HCT116 (cell line): ENCODE results near the gene CLEC4A. TPM values are rescaled to one million over a fixed set of nuclear protein-coding genes. Genes with fewer than 3 reads are reported as not detected.

ENCODE experiments used
- ATAC-seq: fragments of 200-7000 bp; cut with Tn5 transposase; 2 replicates; pipeline ENCODE4 v1.9.1; 2020; ENCODE audit warnings: mild to moderate bottlenecking, moderate library complexity
- BruUV-seq: library from RNA; stranded (reverse); fragments of 400-500 nt; replicated peaks from 2 replicates; lab custom pipeline; 2021; lab: Mats Ljungman, UMichigan
- CTCF ChIA-PET: fragments of 300-600 bp; sonication (Branson Sonifier 250); formaldehyde crosslinking; loops from one replicate; lab custom pipeline; 2021; ENCODE audit warnings: antibody characterized with exemption; lab: Charles Lee
- POLR2A ChIA-PET: fragments of 300-600, 350-600 bp; sonication (Branson Sonifier 250); formaldehyde crosslinking; loops from one replicate; lab custom pipeline; 2021; ENCODE audit warnings: antibody characterized with exemption; lab: Charles Lee
- RAD21 ChIA-PET, 2 experiments: fragments of 300-600 bp; sonication (Branson Sonifier 250); formaldehyde crosslinking; loops; one replicate each; lab custom pipeline; 2023; ENCODE audit warnings: low total read pairs in 2 of 2; ENCODE audit not compliant: uncharacterized antibody in 2 of 2, unreplicated experiment in 2 of 2, low non-redundant PET in 1 of 2; lab: Charles Lee
- DNase-seq: peaks from one replicate; pipeline ENCODE4 v3.0.0-alpha.2; 2010; ENCODE audit warnings: low read depth, low spot score
- H2AFZ ChIP-seq: fragments of 200-600 bp; shearing (Covaris generic), sonication (generic); 2 replicates; pipeline ENCODE4 v1.6.1; 2017; ENCODE audit warnings: low read depth, mixed run types, mixed read lengths, antibody characterized with exemption, low read length; ENCODE audit not compliant: poor library complexity, severe bottlenecking
- H3K27ac ChIP-seq: 2 replicates; pipeline ENCODE4 v1.5.1; 2012; ENCODE audit warnings: low read depth, low read length
- H3K27me3 ChIP-seq: fragments of 200-600 bp; sonication (generic); 2 replicates; pipeline ENCODE4 v1.6.1; 2016; ENCODE audit warnings: mixed run types, low read length, mixed read lengths; ENCODE audit not compliant: insufficient read depth
- H3K36me3 ChIP-seq, 2 experiments: fragments of 200-500 bp in 1 of 2; fragments of 200-600 bp in 1 of 2; sonication (Bioruptor generic) in 1 of 2; sonication (generic) in 1 of 2; 2 replicates each; pipeline versions ENCODE4 v1.5.1 to v1.6.1; 2014 to 2016; ENCODE audit warnings: low read length in 2 of 2, inconsistent platforms in 1 of 2, mixed read lengths in 1 of 2, mixed run types in 1 of 2; ENCODE audit not compliant: insufficient read depth in 2 of 2, control insufficient read depth in 1 of 2
- H3K4me1 ChIP-seq, 2 experiments: fragments of 200-600 bp in 1 of 2; sonication (generic) in 1 of 2; 2 replicates each; pipeline versions ENCODE4 v1.5.1 to v1.6.1; 2012 to 2017; ENCODE audit warnings: low read length in 2 of 2, inconsistent platforms in 1 of 2, mild to moderate bottlenecking in 1 of 2, mixed read lengths in 1 of 2, mixed run types in 1 of 2, moderate library complexity in 1 of 2; ENCODE audit not compliant: insufficient read depth in 2 of 2, control insufficient read depth in 1 of 2
- H3K4me2 ChIP-seq: fragments of 200-600 bp; sonication (generic); 2 replicates; pipeline ENCODE4 v1.6.1; 2017; ENCODE audit warnings: mixed run types, low read length, mixed read lengths
- H3K4me3 ChIP-seq, 2 experiments: fragments of 200-600 bp in 1 of 2; sonication (generic) in 1 of 2; replicated peaks in 1 of 2; 2 replicates each; pipeline ENCODE4 v1.5.1; 2011 to 2016; ENCODE audit warnings: low read length in 2 of 2, control low read depth in 1 of 2, low read depth in 1 of 2, mild to moderate bottlenecking in 1 of 2, mixed read lengths in 1 of 2, mixed run types in 1 of 2
- H3K79me2 ChIP-seq: fragments of 200-600 bp; sonication (generic); 2 replicates; pipeline ENCODE4 v1.6.1; 2017; ENCODE audit warnings: mild to moderate bottlenecking, mixed run types, low read length, moderate library complexity, mixed read lengths; ENCODE audit not compliant: insufficient read depth
- H3K9ac ChIP-seq: fragments of 200-600 bp; sonication (generic); 2 replicates; pipeline ENCODE4 v1.6.1; 2016; ENCODE audit warnings: low read length, mixed read lengths
- H3K9me2 ChIP-seq: fragments of 200-600 bp; sonication (generic), shearing (Covaris generic); 2 replicates; pipeline ENCODE4 v1.6.1; 2017; ENCODE audit warnings: mixed run types, mild to moderate bottlenecking, moderate library complexity; ENCODE audit not compliant: insufficient read depth
- H3K9me3 ChIP-seq, 2 experiments: fragments of 200-500 bp in 1 of 2; fragments of 200-600 bp in 1 of 2; sonication (Bioruptor generic) in 1 of 2; sonication (generic) in 1 of 2; 2 replicates each; pipeline ENCODE4 v1.6.1; 2014 to 2017; ENCODE audit warnings: low read length in 2 of 2, mixed read lengths in 2 of 2, inconsistent platforms in 1 of 2, low read depth in 1 of 2, mild to moderate bottlenecking in 1 of 2, mixed run types in 1 of 2, moderate library complexity in 1 of 2; ENCODE audit not compliant: control insufficient read depth in 1 of 2, insufficient read depth in 1 of 2
- H4K20me1 ChIP-seq: fragments of 200-600 bp; sonication (generic), shearing (Covaris generic); 2 replicates; pipeline ENCODE4 v1.6.1; 2017; ENCODE audit warnings: mixed run types, mild to moderate bottlenecking, moderate library complexity; ENCODE audit not compliant: insufficient read depth
- ATF3 ChIP-seq: IDR thresholded peaks from 2 replicates; pipeline ENCODE4 v1.6.1; 2012
- CTCF ChIP-seq, 3 experiments: fragments of 200-600 bp in 1 of 3; sonication (generic) in 1 of 3; IDR thresholded peaks in 2 of 3; conservative IDR thresholded peaks in 1 of 3; 2 replicates each; pipeline ENCODE4 v1.5.1; 2012 to 2017; ENCODE audit warnings: low read depth in 2 of 3, low read length in 2 of 3, antibody characterized with exemption in 1 of 3, borderline replicate concordance in 1 of 3, control low read depth in 1 of 3, mild to moderate bottlenecking in 1 of 3, mixed read lengths in 1 of 3, mixed run types in 1 of 3, moderate library complexity in 1 of 3; ENCODE audit not compliant: insufficient read depth in 1 of 3
- ELF1 ChIP-seq: IDR thresholded peaks from 2 replicates; pipeline ENCODE4 v1.6.1; 2012; ENCODE audit warnings: low read depth, borderline replicate concordance
- JUND ChIP-seq: IDR thresholded peaks from 2 replicates; pipeline ENCODE4 v1.6.1; 2012
- REST ChIP-seq: IDR thresholded peaks from 2 replicates; pipeline ENCODE4 v1.6.1; 2012; ENCODE audit warnings: low read depth
- SIN3A ChIP-seq: IDR thresholded peaks from 2 replicates; pipeline ENCODE4 v1.6.1; 2012; ENCODE audit warnings: low read depth
- SP1 ChIP-seq: IDR thresholded peaks from 2 replicates; pipeline ENCODE4 v1.6.1; 2012; ENCODE audit warnings: low read depth
- SRF ChIP-seq: IDR thresholded peaks from 2 replicates; pipeline ENCODE4 v1.6.1; 2012; ENCODE audit warnings: low read depth
- YY1 ChIP-seq: IDR thresholded peaks from 2 replicates; pipeline ENCODE4 v1.6.1; 2011; ENCODE audit warnings: low read length, low read depth, moderate library complexity, mild to moderate bottlenecking; ENCODE audit not compliant: insufficient replicate concordance; ENCODE audit errors: extremely low read depth
- ZFX ChIP-seq: fragments of 450-650 bp; IDR thresholded peaks from 2 replicates; pipeline ENCODE4 v1.6.1; 2017
- ZNF274 ChIP-seq: fragments of 200-500 bp; sonication (Bioruptor generic); IDR thresholded peaks from 2 replicates; pipeline ENCODE4 v1.6.1; 2014; ENCODE audit warnings: mild to moderate bottlenecking, low read depth, low read length, inconsistent platforms
- intact Hi-C: fragments of 100-400 bp; cut with micrococcal nuclease; formaldehyde crosslinking; loops from 2 replicates; pipeline ENCODE4 v1.10.0; 2022
- total RNA-seq: library from RNA; stranded (reverse); gene quantifications from one replicate; pipeline ENCODE4 v1.2.1, GENCODE V29; 2021; ENCODE audit not compliant: unreplicated experiment

Gene CLEC4A
- total RNA-seq, 1 experiment from 2014 or later = 0.69 TPM

- H3K9ac ChIP-seq = peak overlapping the region; percentile 85
- TSS peak; percentile 94 for BruUV-seq
- ATAC-seq (no peak), DNase-seq (no peak)
- peaks cover 7 to 22% of the 10 kb centered on the region in 2 experiments for H3K4me1 ChIP-seq
- H3K4me3 ChIP-seq = peak overlapping the region; percentile 74 to 92
- ChIA-PET RAD21 (no interaction called here), POLR2A (no interaction called here), CTCF (no interaction called here)
- no peaks in the 10 kb centered on the region for H3K9me2 ChIP-seq
- peak overlapping the region; percentile 86 for H3K27ac ChIP-seq
- no peaks in the 10 kb centered on the region for H3K27me3 ChIP-seq
- no peaks in the 10 kb centered on the region for H4K20me1 ChIP-seq
- no peaks in the 10 kb centered on the region for H3K36me3 ChIP-seq
- intact Hi-C loops = loop anchor here (5.0 to 10.0 kb wide), 2 partner anchors 54 to 217 kb away; no protein-coding TSS in a partner anchor
- TF ChIP-seq SP1 (no peak), ELF1 (no peak; the same call in 1 of the 2 replicates), SRF (0 out of 2 replicates have a peak, but pooled peaks have one; percentile 13), ATF3 (no peak), YY1 (no peak)
- no peaks in the 10 kb centered on the region for H3K9me3 ChIP-seq
- H3K4me2 ChIP-seq = peak overlapping the region; percentile 88
- H3K79me2 ChIP-seq = peaks cover 41% of the 10 kb centered on the region
- H2AFZ ChIP-seq = peak overlapping the region; percentile 34
Measured at GRCh38 chr12:8081251-8081920, 42.0 kb upstream of the CLEC4A start.

- Histone ChIP-seq H3K4me1 (peaks cover 3 to 12% of the 10 kb centered on the region in 2 experiments; a peak in 3 of 4 replicates), H3K9me3 (no peaks in the 10 kb centered on the region), H3K4me2 (peak overlapping the region; percentile 88), H3K36me3 (no peaks in the 10 kb centered on the region), H3K27me3 (no peaks in the 10 kb centered on the region), H2AFZ (no peak overlapping the region), H3K4me3 (peak overlapping the region; percentile 74 to 92), H3K9me2 (no peaks in the 10 kb centered on the region), H3K9ac (peak overlapping the region; percentile 85), H3K79me2 (peaks cover 52% of the 10 kb centered on the region), H3K27ac (peak overlapping the region; percentile 86), H4K20me1 (no peaks in the 10 kb centered on the region)
- RAD21 ChIA-PET = no interaction called here
- ATAC-seq (no peak), DNase-seq (no peak)
- POLR2A ChIA-PET = no interaction called here
- CTCF ChIA-PET = no interaction called here
- intact Hi-C loops = loop anchor here (5.0 to 10.0 kb wide), 2 partner anchors 55 to 218 kb away; no protein-coding TSS in a partner anchor
- no TSS peak for BruUV-seq
- no peak for TF ChIP-seq JUND
- no peak for TF ChIP-seq CTCF (IDR thresholded peaks at IDR 0.05 in 2 of 3, conservative IDR thresholded peaks at IDR 0.05 in 1 of 3; ENCODE audit: borderline replicate concordance in 1 of 3, insufficient read depth in 1 of 3, low read depth in 2 of 3, low read length in 2 of 3)
- TF ChIP-seq REST = no peak
- no peak for TF ChIP-seq SIN3A
- TF ChIP-seq ZFX = no peak
- TF ChIP-seq SP1 = no peak
- TF ChIP-seq ZNF274 = no peak
Measured at GRCh38 chr12:8082808-8083100, 40.7 kb upstream of the CLEC4A start.
